ENCODE data around the gene THADA. TPM values are rescaled to one million over a fixed set of nuclear protein-coding genes. Genes with fewer than 3 reads are reported as not detected.

THADA gene
- total and polyA plus RNA-seq, 2 donors (not counting 3 experiments of a cell fraction or from before 2014, with no cell fraction given), result 22.6 to 25.3 TPM

- no peak overlapping the region for H3K27ac ChIP-seq (ENCODE audit: insufficient read depth, low read depth, low read length)
- H4K20me1 ChIP-seq (replicated peaks; ENCODE audit: control insufficient read depth, extremely low read depth, insufficient read depth, low read length), result no peaks in the 10 kb centered on the region
- ChIA-PET POLR2A (no interaction called here), CTCF (interaction anchor here (0.5 to 2.3 kb wide), 4 partner anchors 95 to 266 kb away, joined by 3 to 8 read pairs (median 5); no protein-coding TSS in a partner anchor)
- no peaks in the 10 kb centered on the region for H3K9me1 ChIP-seq (replicated peaks; ENCODE audit: control insufficient read depth, extremely low read depth, insufficient read depth, low read length)
- FAIRE-seq (peak; percentile 93), DNase-seq (ENCODE audit: low read depth, low spot score) (peak; percentile 73)
- dilution Hi-C loops (cut with MboI; ENCODE audit: extremely low pct_ligation_motif_present, low sequenced_read_pairs), result no loop called here
- H3K4me2 ChIP-seq (ENCODE audit: insufficient read depth, low read length), result no peak overlapping the region
- no peaks in the 10 kb centered on the region for H3K4me1 ChIP-seq (ENCODE audit: control insufficient read depth, extremely low read depth, insufficient read depth, low read length)
- no peak overlapping the region for H3K4me3 ChIP-seq (replicated peaks in 1 of 3; ENCODE audit: insufficient read depth in 1 of 3, low read depth in 1 of 3, low read length in 3 of 3)
- intact Hi-C loops (cut with micrococcal nuclease), result loop anchor here (1.0 kb wide), 1 partner anchor 266 kb away; no protein-coding TSS in a partner anchor
- no peaks in the 10 kb centered on the region for H3K27me3 ChIP-seq (ENCODE audit: control insufficient read depth in 2 of 2, insufficient read depth in 2 of 2, low read length in 2 of 2)
- no TSS peak for BruUV-seq (replicated peaks)
- H2AFZ ChIP-seq (ENCODE audit: low read depth, low read length), result no peak overlapping the region
- H3K9ac ChIP-seq (replicated peaks; ENCODE audit: extremely low read depth, insufficient read depth, low read length), result no peak overlapping the region
- no peaks in the 10 kb centered on the region for H3K79me2 ChIP-seq (ENCODE audit: control insufficient read depth, insufficient read depth, low read length)
- peak; percentile 86 to 87 for TF ChIP-seq CTCF (IDR thresholded peaks at IDR 0.05; ENCODE audit: extremely low read depth in 1 of 2, insufficient read depth in 1 of 2, low read depth in 1 of 2, low read length in 2 of 2)
- no peak for TF ChIP-seq EZH2 (IDR thresholded peaks at IDR 0.05; ENCODE audit: borderline replicate concordance, low read depth, low read length, severe bottlenecking)
- no peaks in the 10 kb centered on the region for H3K9me3 ChIP-seq (replicated peaks; ENCODE audit: control insufficient read depth, insufficient read depth, low read length)
- no peaks in the 10 kb centered on the region for H3K36me3 ChIP-seq (ENCODE audit: control insufficient read depth in 2 of 2, extremely low read depth in 1 of 2, insufficient read depth in 2 of 2, low read length in 2 of 2)
These were observed 16.4 kb upstream of the THADA start for GRCh38 chr2:43611987-43612894.

- H3K4me2 ChIP-seq (ENCODE audit: insufficient read depth, low read length), result no peak overlapping the region
- ChIA-PET CTCF (interaction anchor here (0.5 to 2.3 kb wide), 9 partner anchors 13 to 797 kb away, joined by 3 to 6 read pairs (median 3); partner anchors contain the start of gene THADA), POLR2A (no interaction called here)
- TF ChIP-seq MYC (IDR thresholded peaks at IDR 0.05; ENCODE audit: low read depth, low read length) (no peak), MAX (IDR thresholded peaks at IDR 0.05; ENCODE audit: insufficient read depth, insufficient read length) (no peak), EZH2 (IDR thresholded peaks at IDR 0.05; ENCODE audit: borderline replicate concordance, low read depth, low read length, severe bottlenecking) (no peak), JUN (IDR thresholded peaks at IDR 0.05; ENCODE audit: borderline replicate concordance, insufficient read depth, insufficient read length, low read depth) (no peak), POLR2AphosphoS5 (IDR thresholded peaks at IDR 0.05; ENCODE audit: insufficient read depth, low read depth, low read length) (no peak), FOS (IDR thresholded peaks at IDR 0.05; ENCODE audit: borderline replicate concordance, insufficient read depth, low read length) (no peak), POLR2A (IDR thresholded peaks at IDR 0.05; ENCODE audit: low read depth, low read length) (no peak), GATA2 (IDR thresholded peaks at IDR 0.05; ENCODE audit: insufficient read depth, insufficient read length, low read depth, low read length) (no peak), CTCF (IDR thresholded peaks at IDR 0.05; ENCODE audit: extremely low read depth in 1 of 2, insufficient read depth in 1 of 2, low read depth in 1 of 2, low read length in 2 of 2) (no peak)
- H3K79me2 ChIP-seq (ENCODE audit: control insufficient read depth, insufficient read depth, low read length), result no peaks in the 10 kb centered on the region
- H3K4me3 ChIP-seq (replicated peaks in 1 of 3; ENCODE audit: insufficient read depth in 1 of 3, low read depth in 1 of 3, low read length in 3 of 3), result no peak overlapping the region
- no peak overlapping the region for H2AFZ ChIP-seq (ENCODE audit: low read depth, low read length)
- no peaks in the 10 kb centered on the region for H3K27me3 ChIP-seq (ENCODE audit: control insufficient read depth in 2 of 2, insufficient read depth in 2 of 2, low read length in 2 of 2)
- no peak for FAIRE-seq
- H3K9ac ChIP-seq (replicated peaks; ENCODE audit: extremely low read depth, insufficient read depth, low read length), result no peak overlapping the region
- no peak for DNase-seq (ENCODE audit: low read depth, low spot score)
- no peaks in the 10 kb centered on the region for H3K36me3 ChIP-seq (ENCODE audit: control insufficient read depth in 2 of 2, extremely low read depth in 1 of 2, insufficient read depth in 2 of 2, low read length in 2 of 2)
- no TSS peak for BruUV-seq (replicated peaks)
- no peak overlapping the region for H3K27ac ChIP-seq (ENCODE audit: insufficient read depth, low read depth, low read length)
- no peaks in the 10 kb centered on the region for H3K9me1 ChIP-seq (replicated peaks; ENCODE audit: control insufficient read depth, extremely low read depth, insufficient read depth, low read length)
- no peaks in the 10 kb centered on the region for H3K4me1 ChIP-seq (ENCODE audit: control insufficient read depth, extremely low read depth, insufficient read depth, low read length)
- H3K9me3 ChIP-seq (replicated peaks; ENCODE audit: control insufficient read depth, insufficient read depth, low read length), result no peaks in the 10 kb centered on the region
- no peaks in the 10 kb centered on the region for H4K20me1 ChIP-seq (replicated peaks; ENCODE audit: control insufficient read depth, extremely low read depth, insufficient read depth, low read length)
- intact Hi-C loops (cut with micrococcal nuclease), result no loop called here
- dilution Hi-C loops (cut with MboI; ENCODE audit: extremely low pct_ligation_motif_present, low sequenced_read_pairs), result no loop called here
These were observed 14.5 kb upstream of the THADA start for GRCh38 chr2:43610361-43610760.

All from endothelial cell of umbilical vein (primary cell).